SK-N-MC (cell line): ENCODE data around the gene HBA2.
"Not testable (repeated sequence)": the region's sequence is repeated elsewhere in the genome, so short reads cannot be mapped to it uniquely, and the experiment has no call there.

Experiments used
- EZH2 ChIP-seq: fragments of 200-600 bp; sonication (generic); IDR thresholded peaks from one replicate; pipeline ENCODE4 v1.6.1; 2017; ENCODE audit warnings: antibody characterized with exemption
- POLR2AphosphoS5 ChIP-seq: IDR thresholded peaks from 2 replicates; pipeline ENCODE4 v1.6.1; 2012; ENCODE audit warnings: mild to moderate bottlenecking, low read depth, low read length, borderline replicate concordance

DNA sequence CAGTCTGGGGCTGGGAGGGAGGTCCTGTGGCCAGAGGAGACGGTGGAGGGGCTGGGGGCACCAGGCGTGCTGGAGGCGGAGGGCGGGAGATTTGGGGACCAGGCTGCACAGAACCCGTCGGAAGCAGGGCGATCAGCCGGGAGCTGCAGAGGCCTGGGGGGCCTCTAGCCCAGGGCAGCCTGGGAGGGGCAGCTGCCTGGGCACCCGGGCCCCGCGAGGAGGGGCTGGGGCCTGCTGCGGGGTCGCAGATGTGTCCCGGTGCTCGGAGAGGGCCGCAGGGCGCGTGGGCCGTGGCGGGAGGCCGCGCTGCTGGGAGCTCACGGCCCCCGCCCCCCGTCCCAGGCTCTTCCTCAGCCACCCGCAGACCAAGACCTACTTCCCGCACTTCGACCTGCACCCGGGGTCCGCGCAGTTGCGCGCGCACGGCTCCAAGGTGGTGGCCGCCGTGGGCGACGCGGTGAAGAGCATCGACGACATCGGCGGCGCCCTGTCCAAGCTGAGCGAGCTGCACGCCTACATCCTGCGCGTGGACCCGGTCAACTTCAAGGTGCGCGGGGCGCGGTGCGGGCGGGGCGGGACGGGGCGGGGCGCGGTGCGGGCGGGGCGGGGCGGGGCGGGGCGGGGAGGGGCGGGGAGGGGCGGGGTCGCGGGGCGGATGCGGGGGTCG, 19.0 kb upstream of the HBA2 start:
- not testable (repeated sequence) for TF ChIP-seq EZH2, POLR2AphosphoS5
